GM23248 (cell line): ENCODE measurements around the gene GASK1B. TPM values are rescaled to one million over a fixed set of nuclear protein-coding genes. Genes with fewer than 3 reads are reported as not detected.
A peak's percentile ranks its signal among the peaks of the same experiment; 100 is the strongest.

ENCODE experiments used
- DNase-seq: peaks from one replicate; pipeline ENCODE4 v3.0.0-alpha.2; 2015
- H2AFZ ChIP-seq: fragments of 200-600 bp; sonication (generic); 2 replicates; pipeline ENCODE4 v1.6.1; 2016; ENCODE audit warnings: antibody characterized with exemption
- H3F3A ChIP-seq: fragments of 200-600 bp; sonication (generic); 2 replicates; pipeline ENCODE4 v1.6.1; 2016; ENCODE audit warnings: mild to moderate bottlenecking, antibody characterized with exemption, mixed run types; ENCODE audit not compliant: insufficient read depth
- H3K27ac ChIP-seq: fragments of 200-600 bp; sonication (generic); 2 replicates; pipeline ENCODE4 v1.5.1; 2016; ENCODE audit warnings: mild to moderate bottlenecking
- H3K27me3 ChIP-seq: fragments of 200-600 bp; sonication (generic); replicated peaks from 2 replicates; pipeline ENCODE4 v1.6.1; 2016; ENCODE audit warnings: mild to moderate bottlenecking; ENCODE audit not compliant: insufficient read depth
- H3K36me3 ChIP-seq: fragments of 200-600 bp; sonication (generic); 2 replicates; pipeline ENCODE4 v1.6.1; 2016; ENCODE audit warnings: low read depth, mild to moderate bottlenecking
- H3K4me1 ChIP-seq: fragments of 200-600 bp; sonication (generic); 2 replicates; pipeline ENCODE4 v1.6.1; 2016; ENCODE audit warnings: mild to moderate bottlenecking; ENCODE audit not compliant: insufficient read depth
- H3K4me2 ChIP-seq: fragments of 200-600 bp; sonication (generic); one replicate; pipeline ENCODE4 v1.6.1; 2016; ENCODE audit warnings: mild to moderate bottlenecking; ENCODE audit not compliant: unreplicated experiment
- H3K4me3 ChIP-seq: fragments of 200-600 bp; sonication (generic); 2 replicates; pipeline ENCODE4 v1.5.1; 2016; ENCODE audit warnings: mild to moderate bottlenecking
- H3K79me2 ChIP-seq: fragments of 200-600 bp; sonication (generic); 2 replicates; pipeline ENCODE4 v1.6.1; 2016; ENCODE audit warnings: mild to moderate bottlenecking; ENCODE audit not compliant: insufficient read depth
- H3K9ac ChIP-seq: fragments of 200-600 bp; sonication (generic); 2 replicates; pipeline ENCODE4 v1.6.1; 2016; ENCODE audit warnings: mild to moderate bottlenecking
- H3K9me2 ChIP-seq: fragments of 200-600 bp; sonication (generic); 2 replicates; pipeline ENCODE4 v1.6.1; 2016; ENCODE audit warnings: mixed run types, mild to moderate bottlenecking, moderate library complexity; ENCODE audit not compliant: insufficient read depth
- H3K9me3 ChIP-seq: fragments of 200-600 bp; sonication (generic); one replicate; pipeline ENCODE4 v1.6.1; 2017; ENCODE audit warnings: low read depth
- H4K20me1 ChIP-seq: fragments of 200-600 bp; sonication (generic); 2 replicates; pipeline ENCODE4 v1.6.0; 2016; ENCODE audit not compliant: insufficient read depth
- EZH2 ChIP-seq: fragments of 200-600 bp; sonication (generic); IDR thresholded peaks from 2 replicates; pipeline ENCODE4 v1.6.1; 2018; ENCODE audit warnings: antibody characterized with exemption, mild to moderate bottlenecking; ENCODE audit not compliant: insufficient read depth, poor library complexity, severe bottlenecking
- EZH2phosphoT487 ChIP-seq: fragments of 200-600 bp; sonication (generic); IDR thresholded peaks from 2 replicates; pipeline ENCODE4 v1.6.1; 2018; ENCODE audit warnings: antibody characterized with exemption, moderate library complexity, mild to moderate bottlenecking, low read depth; ENCODE audit not compliant: insufficient read depth
- WGBS, 2 experiments: methylation state at CpG; one replicate each; pipeline ENCODE4 v1.1.6; 2015 to 2017; ENCODE audit warnings: low lambda C conversion rate in 2 of 2, low coverage in 1 of 2; ENCODE audit errors: missing lambda C conversion rate in 2 of 2; 5-methylcytosine and 5-hydroxymethylcytosine counted together
- in situ Hi-C: fragments of 300-500 bp; cut with MboI; formaldehyde crosslinking; loops from 2 replicates; pipeline ENCODE4 v1.15.0; 2020
- polyA plus RNA-seq: library from polyadenylated mRNA; unstranded; fragments of >200 nt; fragmentation: Nextera tagmentation; extraction: Ambion mirVana; gene quantifications from 2 replicates; pipeline ENCODE4 v1.2.1, GENCODE V29; 2016
- total RNA-seq: library from RNA; depleted of rRNA; stranded (reverse); fragments of >200 nt; shearing (Covaris generic); gene quantifications from 2 replicates; pipeline ENCODE4 v1.2.3, GENCODE V29; 2014

The GASK1B gene
- total and polyA plus RNA-seq, 2 experiments from 2014 or later = 6.2 to 7.5 TPM

- no peaks in the 10 kb centered on the region for H3F3A ChIP-seq
- in situ Hi-C loops = no loop called here
- TF ChIP-seq EZH2phosphoT487 (no peak), EZH2 (no peak)
- H3K4me2 ChIP-seq = peak overlapping the region; percentile 44
- H3K9me2 ChIP-seq = no peaks in the 10 kb centered on the region
- H3K9me3 ChIP-seq = no peaks in the 10 kb centered on the region
- H3K4me1 ChIP-seq = no peaks in the 10 kb centered on the region
- no peaks in the 10 kb centered on the region for H3K79me2 ChIP-seq
- 47 to 71% methylated on average over 15 of the region's 15 CpGs for WGBS, 2 experiments
- H4K20me1 ChIP-seq = no peaks in the 10 kb centered on the region
- H3K9ac ChIP-seq = peak overlapping the region; percentile 39; the same call in 1 of the 2 replicates
- DNase-seq = peak; percentile 73
- H3K36me3 ChIP-seq = no peaks in the 10 kb centered on the region
- peak overlapping the region; percentile 90 for H2AFZ ChIP-seq
- H3K4me3 ChIP-seq = peak overlapping the region; percentile 55
- no peak overlapping the region for H3K27ac ChIP-seq
- no peaks in the 10 kb centered on the region for H3K27me3 ChIP-seq
These were observed 9.9 kb upstream of the GASK1B start for GRCh38 chr4:158182736-158183135.

DNA sequence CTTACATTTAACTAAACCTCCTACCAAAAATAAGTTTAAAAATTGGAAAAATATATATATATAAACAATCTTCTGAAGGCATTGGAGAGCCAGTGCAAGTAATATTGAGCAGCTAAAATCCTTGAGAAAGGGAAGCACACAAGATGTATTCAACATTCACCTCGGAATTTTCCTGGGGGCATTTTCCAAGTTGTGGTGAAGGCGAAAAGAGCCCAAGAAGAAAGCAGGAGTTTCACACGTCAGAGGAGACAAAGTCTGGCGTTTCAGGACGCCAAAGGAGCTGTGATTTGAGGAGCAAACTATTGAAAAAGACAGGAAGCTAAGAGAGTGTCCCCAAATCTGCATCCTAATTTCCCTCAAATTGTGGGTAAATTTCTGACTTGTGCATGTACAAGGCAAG, 9.1 kb upstream of the GASK1B start:
- H3K4me2 ChIP-seq = no peak overlapping the region
- 86 to 93% methylated on average over 5 of the region's 5 CpGs for WGBS, 2 experiments
- H3K4me1 ChIP-seq = no peaks in the 10 kb centered on the region
- no peak for DNase-seq
- H3K27me3 ChIP-seq = no peaks in the 10 kb centered on the region
- in situ Hi-C loops = no loop called here
- H3F3A ChIP-seq = no peaks in the 10 kb centered on the region
- H2AFZ ChIP-seq = peak overlapping the region; percentile 90
- no peaks in the 10 kb centered on the region for H3K79me2 ChIP-seq
- no peaks in the 10 kb centered on the region for H4K20me1 ChIP-seq
- H3K4me3 ChIP-seq = no peak overlapping the region
- no peaks in the 10 kb centered on the region for H3K9me3 ChIP-seq
- TF ChIP-seq EZH2 = no peak
- no peak for TF ChIP-seq EZH2phosphoT487
- no peaks in the 10 kb centered on the region for H3K36me3 ChIP-seq
- H3K9ac ChIP-seq = no peak overlapping the region
- no peak overlapping the region for H3K27ac ChIP-seq
- H3K9me2 ChIP-seq = no peaks in the 10 kb centered on the region

- Histone ChIP-seq H3K27me3 (no peaks in the 10 kb centered on the region), H3K9me3 (no peaks in the 10 kb centered on the region), H3K9ac (no peak overlapping the region), H3K36me3 (no peaks in the 10 kb centered on the region), H2AFZ (no peak overlapping the region), H3K9me2 (no peaks in the 10 kb centered on the region), H3F3A (no peaks in the 10 kb centered on the region), H4K20me1 (no peaks in the 10 kb centered on the region), H3K4me1 (peaks cover 11% of the 10 kb centered on the region), H3K79me2 (no peaks in the 10 kb centered on the region), H3K27ac (no peak overlapping the region), H3K4me3 (no peak overlapping the region), H3K4me2 (no peak overlapping the region)
- DNase-seq = no peak
- 77 to 85% methylated on average over 3 of the region's 3 CpGs for WGBS, 2 experiments
- in situ Hi-C loops = no loop called here
- TF ChIP-seq EZH2 (no peak), EZH2phosphoT487 (no peak)
These were observed 6.6 kb upstream of the GASK1B start for GRCh38 chr4:158179465-158179864.

GRCh38 chr4:158176776-158177175, 4.0 kb upstream of the GASK1B start:
- Histone ChIP-seq H3K79me2 (no peaks in the 10 kb centered on the region), H3K4me2 (no peak overlapping the region), H3K27me3 (no peaks in the 10 kb centered on the region), H3K9ac (no peak overlapping the region), H3K27ac (no peak overlapping the region), H3K4me3 (no peak overlapping the region), H3K4me1 (peaks cover 23% of the 10 kb centered on the region), H3K36me3 (no peaks in the 10 kb centered on the region), H3F3A (no peaks in the 10 kb centered on the region), H2AFZ (no peak overlapping the region), H3K9me2 (no peaks in the 10 kb centered on the region), H3K9me3 (no peaks in the 10 kb centered on the region), H4K20me1 (no peaks in the 10 kb centered on the region)
- no peak for DNase-seq
- no peak for TF ChIP-seq EZH2
- no peak for TF ChIP-seq EZH2phosphoT487
- in situ Hi-C loops = no loop called here

DNA sequence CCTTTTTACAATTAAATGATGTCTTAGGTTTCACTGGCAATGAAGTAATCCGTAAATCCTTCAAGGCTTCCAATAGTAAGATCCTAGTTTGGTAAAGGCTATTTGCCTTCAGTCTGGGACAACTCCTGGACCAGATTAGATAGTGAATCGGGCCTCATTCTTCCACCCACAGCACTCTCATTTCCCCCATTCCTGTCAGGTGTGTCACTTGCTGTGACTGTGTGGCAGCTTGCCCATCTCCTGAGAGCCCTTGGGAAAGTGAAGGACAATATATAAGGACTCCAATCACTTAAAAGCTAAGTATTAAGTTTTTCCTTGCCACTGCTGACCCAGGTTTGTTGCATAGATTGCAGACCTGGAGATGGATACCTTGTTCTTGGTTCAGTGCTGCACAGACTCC, 3.3 kb upstream of the GASK1B start:
- Histone ChIP-seq H3K4me2 (peak overlapping the region; percentile 26), H3K9ac (no peak overlapping the region), H3K79me2 (no peaks in the 10 kb centered on the region), H3K4me3 (no peak overlapping the region), H3K4me1 (peaks cover 26% of the 10 kb centered on the region), H3K9me3 (no peaks in the 10 kb centered on the region), H3K36me3 (no peaks in the 10 kb centered on the region), H3K27ac (no peak overlapping the region), H2AFZ (0 out of 2 replicates have a peak overlapping the region, but pooled peaks have one; percentile 32), H3F3A (no peaks in the 10 kb centered on the region), H3K27me3 (no peaks in the 10 kb centered on the region), H4K20me1 (no peaks in the 10 kb centered on the region), H3K9me2 (no peaks in the 10 kb centered on the region)
- DNase-seq = peak; percentile 76
- 46 to 49% methylated on average over 2 of the region's 2 CpGs for WGBS, 2 experiments
- TF ChIP-seq EZH2 (no peak), EZH2phosphoT487 (no peak)
- in situ Hi-C loops = no loop called here
